GM12878 (cell line): ENCODE data around the gene B3GALT4. TPM values are rescaled to one million over a fixed set of nuclear protein-coding genes. Genes with fewer than 3 reads are reported as not detected.
A peak's percentile ranks its signal among the peaks of the same experiment; 100 is the strongest.

Experiments
- CHD1 ChIP-seq: IDR thresholded peaks from 2 replicates; pipeline ENCODE4 v1.6.1; 2012; ENCODE audit warnings: low read depth, low read length, improper control_type of control experiment
- CUX1 ChIP-seq: IDR thresholded peaks from 2 replicates; pipeline ENCODE4 v1.6.1; 2012; ENCODE audit warnings: improper control_type of control experiment, low read depth, low read length; ENCODE audit not compliant: insufficient replicate concordance
- ESRRA ChIP-seq: IDR thresholded peaks from 2 replicates; pipeline ENCODE4 v1.6.1; 2012; ENCODE audit warnings: mild to moderate bottlenecking, low read length, improper control_type of control experiment
- HDGF ChIP-seq: fragments of 450-650 bp; IDR thresholded peaks from 2 replicates; pipeline ENCODE4 v1.6.1; 2016; ENCODE audit warnings: antibody characterized with exemption
- RBBP5 ChIP-seq: fragments of 200-600 bp; sonication (generic); conservative IDR thresholded peaks from 2 replicates; pipeline ENCODE4 v1.6.1; 2016
- SMAD1 ChIP-seq: fragments of 450-650 bp; IDR thresholded peaks from 2 replicates; pipeline ENCODE4 v1.6.1; 2018; ENCODE audit warnings: mild to moderate bottlenecking, low read depth; ENCODE audit not compliant: partially characterized antibody
- ZNF24 ChIP-seq: fragments of 450-650 bp; IDR thresholded peaks from 2 replicates; pipeline ENCODE4 v1.6.1; 2017; ENCODE audit warnings: antibody characterized with exemption, mild to moderate bottlenecking
- polyA plus RNA-seq, 11 experiments: library from polyadenylated mRNA; depleted of rRNA in 4 of 11; unstranded in 6 of 11; stranded (reverse) in 5 of 11; fragments of >200 nt; fragmentation: Nextera tagmentation in 4 of 11; fragmentation: Illumina TruSeq in 1 of 11; extraction: Ambion mirVana in 4 of 11; extraction: Trizol in 1 of 11; gene quantifications; 1 replicate in 1 of 11; 2 replicates in 10 of 11; pipeline versions ENCODE4 v1.2.1 to v1.2.3, GENCODE V29; 2011 to 2016; ENCODE audit warnings: inconsistent platforms in 2 of 11, missing spikeins in 2 of 11, low read depth in 1 of 11
- total RNA-seq, 4 experiments: library from RNA; depleted of rRNA in 3 of 4; stranded (reverse); fragments of >200 nt in 3 of 4; fragmentation: Illumina TruSeq in 1 of 4; extraction: Trizol in 1 of 4; gene quantifications; 2 replicates each; pipeline versions ENCODE4 v1.2.1 to v1.2.3, GENCODE V29; 2013 to 2021

The B3GALT4 gene
- total and polyA plus RNA-seq, 10 of the 15 experiments (the other 5 are each of a cell fraction or from before 2014, with no cell fraction given): 0.27 to 8.2 (median 2.6) TPM

- no peak for TF ChIP-seq CUX1
- TF ChIP-seq ESRRA: no peak
- peak; percentile 20 for TF ChIP-seq SMAD1
- no peak for TF ChIP-seq ZNF24
- 0 out of 2 replicates have a peak, but pooled peaks have one; percentile 45 for TF ChIP-seq CHD1
- no peak for TF ChIP-seq RBBP5
- TF ChIP-seq HDGF: peak; percentile 96
These were observed 27.8 kb upstream of the B3GALT4 start (continued) for GRCh38 chr6:33248932-33249731.
